NCI-H526 (cell line): ENCODE results near the gene GRK1.
A peak's percentile ranks its signal among the peaks of the same experiment; 100 is the strongest.

Experiments used
- DNase-seq, 2 experiments: peaks; one replicate each; lab custom pipeline; 2025; lab: John Stamatoyannopoulos, UW

GRK1 gene

GRCh38 chr13:113775451-113776145 lies 108.6 kb downstream of the GRK1 start:
- no peak for DNase-seq

GRCh38 chr13:113776231-113777125 lies 109.5 kb downstream of the GRK1 start:
- peak; percentile 39 to 74 for DNase-seq

GRCh38 chr13:113777311-113778260 lies 110.6 kb downstream of the GRK1 start:
- peak in 1 of 2 experiments; percentile 32 for DNase-seq

GRCh38 chr13:113781571-113781970 lies 114.6 kb downstream of the GRK1 start:
- DNase-seq: no peak

- no peak for DNase-seq
Measured at GRCh38 chr13:113782472-113782871, 115.5 kb downstream of the GRK1 start.

GRCh38 chr13:113783200-113783881 lies 116.3 kb downstream of the GRK1 start:
- no peak for DNase-seq

GRCh38 chr13:113783966-113784644 lies 117.1 kb downstream of the GRK1 start:
- no peak for DNase-seq

GRCh38 chr13:113784645-113785024 lies 117.6 kb downstream of the GRK1 start:
- DNase-seq: no peak

GRCh38 chr13:113785051-113786010 lies 118.3 kb downstream of the GRK1 start:
- DNase-seq: no peak

GRCh38 chr13:113786262-113786841 lies 119.3 kb downstream of the GRK1 start:
- DNase-seq: no peak
